ENCODE measurements around the gene NUP85.

DNA sequence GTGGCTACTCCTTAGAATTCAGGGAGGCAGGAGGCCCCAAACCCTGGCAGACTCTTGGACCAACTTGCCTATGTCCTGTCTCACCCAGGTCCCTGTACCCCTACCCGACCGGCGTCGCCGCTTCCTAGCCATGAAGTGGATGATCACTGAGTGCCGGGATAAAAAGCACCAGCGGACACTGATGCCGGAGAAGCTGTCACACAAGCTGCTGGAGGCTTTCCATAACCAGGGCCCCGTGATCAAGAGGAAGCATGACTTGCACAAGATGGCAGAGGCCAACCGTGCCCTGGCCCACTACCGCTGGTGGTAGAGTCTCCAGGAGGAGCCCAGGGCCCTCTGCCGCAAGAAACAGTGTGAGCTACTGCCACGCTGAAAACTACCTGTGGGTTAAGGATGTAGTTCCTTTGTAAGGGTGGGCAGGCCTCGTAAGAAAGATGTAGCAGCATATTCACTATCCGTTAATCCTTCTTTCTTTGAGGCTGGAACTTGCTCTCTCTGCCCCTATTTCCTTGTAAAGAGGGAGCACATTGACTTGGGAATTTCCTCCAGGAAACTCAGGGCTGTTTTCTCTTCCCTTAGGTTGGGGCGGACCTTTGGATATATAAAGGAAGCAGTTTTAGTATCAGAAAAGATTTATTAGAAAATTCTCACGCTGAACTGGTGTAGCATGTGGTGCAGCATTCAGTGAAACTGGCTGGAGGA is 60.3 kb downstream of the NUP85 start:
- TF ChIP-seq EZH2 (IDR thresholded peaks at IDR 0.05; ENCODE audit: borderline replicate concordance, low read length) (no peak), CTCF (IDR thresholded peaks at IDR 0.05; ENCODE audit: low read length) (no peak)

All from OCI-LY1 (cell line).